Tibial nerve (tissue), 4 donors: Measurements from ENCODE around the gene PRKCH. TPM values are rescaled to one million over a fixed set of nuclear protein-coding genes. Genes with fewer than 3 reads are reported as not detected.

ENCODE experiments used
- DNase-seq, 2 donors: peaks; one replicate each; pipeline ENCODE4 v3.0.0-alpha.2; 2019; ENCODE audit warnings: low spot score in 2 of 2
- H3K27ac ChIP-seq, 4 donors: fragments of 200-600 bp; sonication (generic) in 3 of 4; one replicate each; pipeline ENCODE4 v1.5.1; 2017 to 2019; ENCODE audit warnings: mild to moderate bottlenecking in 1 of 4
- H3K27me3 ChIP-seq, 2 donors: fragments of 200-600 bp; sonication (generic) in 1 of 2; one replicate each; pipeline versions ENCODE4 v1.5.1 to v1.6.0; 2017 to 2019
- H3K36me3 ChIP-seq, 3 donors: fragments of 200-600 bp; sonication (generic); one replicate each; pipeline ENCODE4 v1.5.1; 2018 to 2019
- H3K4me1 ChIP-seq, 4 donors: fragments of 200-600 bp; sonication (generic) in 3 of 4; one replicate each; pipeline ENCODE4 v1.5.1; 2017 to 2019
- H3K4me3 ChIP-seq, 4 donors: fragments of 200-600 bp; sonication (generic) in 3 of 4; one replicate each; pipeline ENCODE4 v1.5.1; 2017 to 2019; ENCODE audit warnings: mild to moderate bottlenecking in 1 of 4, moderate library complexity in 1 of 4
- H3K9me3 ChIP-seq, 4 donors: fragments of 200-600 bp; sonication (generic) in 3 of 4; one replicate each; pipeline ENCODE4 v1.5.1; 2017 to 2019
- CTCF ChIP-seq, 5 experiments: fragments of 200-600 bp in 3 of 5; fragments of 450-650 bp in 2 of 5; sonication (generic) in 3 of 5; IDR thresholded peaks; one replicate each; pipeline ENCODE4 v1.5.1; 2016 to 2019; ENCODE audit warnings: antibody characterized with exemption in 5 of 5, mild to moderate bottlenecking in 3 of 5, moderate library complexity in 2 of 5
- EP300 ChIP-seq, 2 donors: sonication (generic); formaldehyde crosslinking; IDR thresholded peaks; one replicate each; pipeline ENCODE4 v1.6.1; 2017; ENCODE audit warnings: antibody characterized with exemption in 2 of 2, mild to moderate bottlenecking in 1 of 2
- POLR2A ChIP-seq, 2 donors: fragments of 450-650 bp; IDR thresholded peaks; one replicate each; pipeline ENCODE4 v1.6.1; 2017; ENCODE audit warnings: antibody characterized with exemption in 2 of 2, mild to moderate bottlenecking in 2 of 2, moderate library complexity in 2 of 2
- whole genome bisulfite sequencing, 2 donors: methylation state at CpG; one replicate each; pipeline ENCODE4 v1.1.5; 2018; 5-methylcytosine and 5-hydroxymethylcytosine counted together
- total RNA-seq, 4 donors: library from RNA; depleted of rRNA; stranded (reverse); fragments of >200 nt; gene quantifications; one replicate each; pipeline ENCODE4 v1.1.0, GENCODE V29; 2016

Gene PRKCH
- total RNA-seq, 4 donors from 2014 or later: 26.4 to 33.9 (median 29.2) TPM

GRCh38 chr14:61564618-61565091 lies 243.3 kb downstream of the PRKCH start:
- Histone ChIP-seq H3K27ac (peak overlapping the region in 1 of 4 donors; percentile 67), H3K4me3 (no peak overlapping the region), H3K27me3 (peaks cover 0 to 9% of the 10 kb centered on the region in 2 donors), H3K4me1 (peaks cover 0 to 44% (median 22%) of the 10 kb centered on the region in 4 donors), H3K36me3 (no peaks in the 10 kb centered on the region), H3K9me3 (no peaks in the 10 kb centered on the region)
- DNase-seq: no peak
- 52 to 70% methylated on average over 6 of the region's 6 CpGs for WGBS, 2 donors
- TF ChIP-seq CTCF (IDR thresholded peaks at IDR 0.05): no peak
- TF ChIP-seq POLR2A (IDR thresholded peaks at IDR 0.05): no peak
- no peak for TF ChIP-seq EP300 (IDR thresholded peaks at IDR 0.05)

- peaks cover 0 to 49% (median 24%) of the 10 kb centered on the region in 4 donors for H3K4me1 ChIP-seq
- no peaks in the 10 kb centered on the region for H3K36me3 ChIP-seq
- TF ChIP-seq CTCF (IDR thresholded peaks at IDR 0.05) (no peak), POLR2A (IDR thresholded peaks at IDR 0.05) (no peak), EP300 (IDR thresholded peaks at IDR 0.05) (no peak)
- no peaks in the 10 kb centered on the region for H3K9me3 ChIP-seq
- DNase-seq: no peak
- H3K4me3 ChIP-seq: no peak overlapping the region
- H3K27ac ChIP-seq: peak overlapping the region in 1 of 4 donors; percentile 67
- peaks cover 0 to 10% of the 10 kb centered on the region in 2 donors for H3K27me3 ChIP-seq
Observed at GRCh38 chr14:61565181-61565580, 243.8 kb downstream of the PRKCH start.

GRCh38 chr14:61565836-61566536 lies 244.6 kb downstream of the PRKCH start:
- H3K27ac ChIP-seq: no peak overlapping the region

GRCh38 chr14:61566537-61567225 lies 245.3 kb downstream of the PRKCH start:
- Histone ChIP-seq H3K27ac (no peak overlapping the region), H3K27me3 (peaks cover 0 to 10% of the 10 kb centered on the region in 2 donors), H3K4me3 (no peak overlapping the region), H3K36me3 (no peaks in the 10 kb centered on the region), H3K4me1 (peaks cover 0 to 55% (median 24%) of the 10 kb centered on the region in 4 donors), H3K9me3 (no peaks in the 10 kb centered on the region)
- no peak for DNase-seq
- TF ChIP-seq CTCF (IDR thresholded peaks at IDR 0.05) (no peak), POLR2A (IDR thresholded peaks at IDR 0.05) (no peak), EP300 (IDR thresholded peaks at IDR 0.05) (no peak)
- 86 to 91% methylated on average over 2 of the region's 2 CpGs for whole genome bisulfite sequencing, 2 donors

More at GRCh38 chr14:61565836-61566536, 244.6 kb downstream of the PRKCH start:
- WGBS, 2 donors: 81 to 85% methylated on average over 3 of the region's 3 CpGs
- TF ChIP-seq CTCF (IDR thresholded peaks at IDR 0.05) (no peak), EP300 (IDR thresholded peaks at IDR 0.05) (no peak), POLR2A (IDR thresholded peaks at IDR 0.05) (no peak)
- H3K27me3 ChIP-seq: peaks cover 0 to 10% of the 10 kb centered on the region in 2 donors
- DNase-seq: no peak
- H3K9me3 ChIP-seq: no peaks in the 10 kb centered on the region
- H3K36me3 ChIP-seq: no peaks in the 10 kb centered on the region
- no peak overlapping the region for H3K4me3 ChIP-seq
- H3K4me1 ChIP-seq: peaks cover 0 to 56% (median 26%) of the 10 kb centered on the region in 4 donors
